GM21528 (cell line): ENCODE data around the gene RRBP1.
"Not testable (repeated sequence)": the region's sequence is repeated elsewhere in the genome, so short reads cannot be mapped to it uniquely, and the experiment has no call there.

Source experiments
- ATAC-seq: cut with Tn5 transposase; IDR thresholded peaks from one replicate; pipeline ENCODE4 v1.9.1; 2021; ENCODE audit warnings: mild to moderate bottlenecking, moderate library complexity; ENCODE audit not compliant: unreplicated experiment, low FRiP score

Gene RRBP1

GRCh38 chr20:17664025-17664633, 17.9 kb downstream of the RRBP1 start:
- ATAC-seq = no peak

- ATAC-seq = no peak
These were observed 18.6 kb downstream of the RRBP1 start for GRCh38 chr20:17663486-17663885.

GRCh38 chr20:17663040-17663399, 19.0 kb downstream of the RRBP1 start:
- ATAC-seq = no peak

- ATAC-seq = no peak
These were observed 19.6 kb downstream of the RRBP1 start for GRCh38 chr20:17662333-17663039.

GRCh38 chr20:17661121-17661744, 20.8 kb downstream of the RRBP1 start:
- no peak for ATAC-seq

GRCh38 chr20:17660667-17661066, 21.4 kb downstream of the RRBP1 start:
- ATAC-seq = no peak

- no peak for ATAC-seq
These were observed 22.2 kb downstream of the RRBP1 start for GRCh38 chr20:17659801-17660200.

GRCh38 chr20:17659344-17659743, 22.7 kb downstream of the RRBP1 start:
- ATAC-seq = not testable (repeated sequence)

GRCh38 chr20:17658648-17658993, 23.4 kb downstream of the RRBP1 start:
- ATAC-seq = no peak

- no peak for ATAC-seq
These were observed 24.0 kb downstream of the RRBP1 start for GRCh38 chr20:17657898-17658647.

- ATAC-seq = no peak
These were observed 24.8 kb downstream of the RRBP1 start for GRCh38 chr20:17657079-17657825.

GRCh38 chr20:17655865-17656479, 26.1 kb downstream of the RRBP1 start:
- ATAC-seq = no peak

GRCh38 chr20:17655286-17655651, 26.8 kb downstream of the RRBP1 start:
- ATAC-seq = no peak

GRCh38 chr20:17654649-17655285, 27.3 kb downstream of the RRBP1 start:
- no peak for ATAC-seq

GRCh38 chr20:17653835-17654648, 28.0 kb downstream of the RRBP1 start:
- no peak for ATAC-seq

GRCh38 chr20:17652411-17652810, 29.6 kb downstream of the RRBP1 start:
- ATAC-seq = no peak

- ATAC-seq = no peak
These were observed 30.2 kb downstream of the RRBP1 start for GRCh38 chr20:17651760-17652388.

- no peak for ATAC-seq
These were observed 30.8 kb downstream of the RRBP1 start for GRCh38 chr20:17651129-17651759.
